Body of pancreas (tissue), 4 donors: ENCODE results near the gene CENPU.

Source experiments
- CTCF ChIP-seq, 7 experiments: fragments of 450-650 bp in 4 of 7; fragments of 200-600 bp in 3 of 7; sonication (generic) in 3 of 7; IDR thresholded peaks; one replicate each; pipeline ENCODE4 v1.5.1; 2016 to 2019; ENCODE audit warnings: antibody characterized with exemption in 7 of 7
- POLR2A ChIP-seq, 3 donors: fragments of 450-650 bp; IDR thresholded peaks; one replicate each; pipeline ENCODE4 v1.6.1; 2016; ENCODE audit warnings: antibody characterized with exemption in 3 of 3, mild to moderate bottlenecking in 2 of 3

DNA sequence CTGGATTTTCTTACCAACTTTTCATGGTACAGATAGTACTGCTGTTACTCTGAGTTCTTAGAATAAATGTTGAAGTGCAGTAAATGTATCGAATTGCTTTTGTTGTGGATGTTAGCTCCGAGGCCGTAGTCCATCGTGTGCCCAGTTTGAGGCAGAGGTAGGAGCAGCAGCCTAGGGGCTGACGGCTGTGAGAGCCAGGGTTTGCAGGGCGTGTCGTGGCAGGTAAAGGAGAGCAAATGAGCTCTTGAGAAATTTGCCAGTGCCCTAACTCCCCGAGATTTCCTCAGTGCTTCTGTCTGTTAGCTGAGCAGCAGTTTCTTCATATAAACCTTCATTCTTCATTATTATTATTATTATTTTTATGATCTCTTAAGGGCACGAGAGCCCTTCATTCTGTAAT is 62.8 kb downstream of the CENPU start:
- TF ChIP-seq CTCF (IDR thresholded peaks at IDR 0.05) (no peak), POLR2A (IDR thresholded peaks at IDR 0.05) (no peak)
